ENCODE measurements around the gene C9orf153.

The C9orf153 gene

DNA sequence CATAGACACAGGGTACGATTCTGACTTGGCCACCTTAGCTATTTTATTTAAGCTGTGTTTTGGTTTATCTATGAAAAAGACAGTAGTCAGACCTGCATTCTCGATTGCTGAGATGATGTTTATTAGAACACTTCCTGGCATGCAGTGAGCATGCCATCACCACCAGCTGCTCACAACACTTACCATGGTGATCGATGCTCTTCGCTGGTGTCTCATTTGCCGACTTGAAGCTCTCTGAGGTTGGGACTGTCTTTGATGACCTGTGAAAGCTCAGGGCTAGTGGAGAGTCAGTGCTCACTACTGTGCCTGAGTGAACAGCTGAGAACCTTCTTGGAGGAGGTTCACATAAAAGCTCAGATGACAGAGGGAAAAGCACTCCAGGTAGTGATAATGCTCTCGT lies 4.4 kb upstream of the C9orf153 start:
- TF ChIP-seq, protein P1, sequence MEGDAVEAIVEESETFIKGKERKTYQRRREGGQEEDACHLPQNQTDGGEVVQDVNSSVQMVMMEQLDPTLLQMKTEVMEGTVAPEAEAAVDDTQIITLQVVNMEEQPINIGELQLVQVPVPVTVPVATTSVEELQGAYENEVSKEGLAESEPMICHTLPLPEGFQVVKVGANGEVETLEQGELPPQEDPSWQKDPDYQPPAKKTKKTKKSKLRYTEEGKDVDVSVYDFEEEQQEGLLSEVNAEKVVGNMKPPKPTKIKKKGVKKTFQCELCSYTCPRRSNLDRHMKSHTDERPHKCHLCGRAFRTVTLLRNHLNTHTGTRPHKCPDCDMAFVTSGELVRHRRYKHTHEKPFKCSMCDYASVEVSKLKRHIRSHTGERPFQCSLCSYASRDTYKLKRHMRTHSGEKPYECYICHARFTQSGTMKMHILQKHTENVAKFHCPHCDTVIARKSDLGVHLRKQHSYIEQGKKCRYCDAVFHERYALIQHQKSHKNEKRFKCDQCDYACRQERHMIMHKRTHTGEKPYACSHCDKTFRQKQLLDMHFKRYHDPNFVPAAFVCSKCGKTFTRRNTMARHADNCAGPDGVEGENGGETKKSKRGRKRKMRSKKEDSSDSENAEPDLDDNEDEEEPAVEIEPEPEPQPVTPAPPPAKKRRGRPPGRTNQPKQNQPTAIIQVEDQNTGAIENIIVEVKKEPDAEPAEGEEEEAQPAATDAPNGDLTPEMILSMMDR (IDR thresholded peaks at IDR 0.05; ENCODE audit: insufficient read depth, low read depth, low read length, missing control alignments), result no peak
- DNase-seq (ENCODE audit: low read depth), result no peak
- no peak overlapping the region for H3K4me3 ChIP-seq (ENCODE audit: low read length)

DNA sequence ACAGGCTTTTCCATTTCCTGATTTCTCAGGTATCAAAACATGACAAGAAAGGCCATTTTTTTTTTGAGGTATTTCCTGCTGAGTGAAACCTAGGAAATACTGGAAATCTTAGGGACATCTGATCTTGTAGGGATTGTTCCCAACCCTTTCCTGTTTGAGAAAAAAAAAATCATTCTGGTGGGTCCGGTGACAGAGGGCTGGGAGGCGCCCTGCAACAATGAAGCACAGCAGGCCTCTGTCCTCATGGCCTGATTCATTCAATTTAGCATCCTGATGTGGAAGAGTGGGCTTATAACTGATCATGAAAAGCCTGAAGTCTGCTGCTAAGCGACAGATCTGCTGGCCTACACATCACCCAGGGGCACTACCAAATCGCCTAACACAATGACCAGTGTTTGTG lies 3.0 kb upstream of the C9orf153 start:
- TF ChIP-seq, protein P1 (IDR thresholded peaks at IDR 0.05; ENCODE audit: insufficient read depth, low read depth, low read length, missing control alignments), result no peak
- no peak for DNase-seq (ENCODE audit: low read depth)
- no peak overlapping the region for H3K4me3 ChIP-seq (ENCODE audit: low read length)

DNA sequence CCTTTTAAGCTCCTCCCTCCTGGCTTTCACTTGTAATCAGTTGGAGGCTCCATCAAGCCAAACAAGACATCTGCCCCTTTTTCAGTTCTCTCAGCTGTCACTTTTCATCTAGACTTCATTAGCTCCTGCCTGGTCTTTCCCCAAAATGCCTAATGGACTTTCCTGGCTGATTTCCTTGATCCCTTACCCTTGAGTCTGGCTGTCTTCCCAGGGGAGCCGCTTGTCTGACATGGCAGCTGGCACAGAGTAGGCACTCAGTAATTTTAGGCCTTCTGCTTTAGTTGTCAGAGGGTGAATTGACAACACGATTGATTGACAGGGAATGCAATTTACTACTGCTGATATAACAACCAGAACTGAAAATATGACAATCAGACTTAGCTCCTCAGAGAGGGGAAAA lies 2.1 kb downstream of the C9orf153 start:
- DNase-seq (ENCODE audit: low read depth), result no peak
- no peak overlapping the region for H3K4me3 ChIP-seq (ENCODE audit: low read length)
- TF ChIP-seq, protein P1 (IDR thresholded peaks at IDR 0.05; ENCODE audit: insufficient read depth, low read depth, low read length, missing control alignments), result no peak

DNA sequence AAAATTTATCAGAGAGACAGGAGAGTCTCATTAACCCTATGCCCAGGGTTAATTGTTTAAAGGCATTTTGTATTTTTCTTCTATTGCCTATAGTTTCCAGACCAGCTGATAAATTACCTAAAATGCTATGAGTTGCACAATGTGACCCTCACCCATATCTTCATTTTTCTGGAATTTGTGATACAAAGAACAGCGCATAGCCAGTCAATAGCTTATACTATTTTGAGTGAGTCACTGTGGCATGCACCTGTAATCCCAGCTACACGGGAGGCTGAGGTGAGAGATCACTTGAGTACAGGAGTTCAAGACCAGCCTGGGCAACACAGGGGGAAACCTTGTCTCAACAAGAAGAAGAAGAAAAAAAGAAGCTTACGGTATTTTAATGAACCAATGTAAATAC lies 2.8 kb downstream of the C9orf153 start:
- H3K4me3 ChIP-seq (ENCODE audit: low read length), result no peak overlapping the region
- DNase-seq (ENCODE audit: low read depth), result no peak
- TF ChIP-seq, protein P1 (IDR thresholded peaks at IDR 0.05; ENCODE audit: insufficient read depth, low read depth, low read length, missing control alignments), result no peak

DNA sequence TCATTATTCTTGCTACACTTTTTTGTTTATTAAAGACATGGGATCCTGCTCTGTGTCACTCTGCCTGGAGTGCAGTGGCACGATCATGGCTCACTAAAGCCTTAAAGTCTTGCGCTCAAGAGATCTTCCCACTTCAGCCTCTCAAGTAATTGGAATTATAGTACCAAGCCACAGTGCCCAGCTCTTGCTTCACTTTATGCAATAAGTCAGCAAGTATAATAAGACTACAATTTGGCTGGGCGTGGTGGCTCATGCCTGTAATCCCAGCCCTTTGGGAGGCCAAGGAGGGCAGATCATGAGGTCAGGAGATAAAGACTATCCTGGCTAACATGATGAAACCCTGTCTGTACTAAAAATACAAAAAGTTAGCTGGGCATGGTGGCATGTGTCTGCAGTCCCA lies 5.9 kb downstream of the C9orf153 start:
- no peak overlapping the region for H3K4me3 ChIP-seq (ENCODE audit: low read length)
- DNase-seq (ENCODE audit: low read depth), result no peak
- TF ChIP-seq, protein P1 (IDR thresholded peaks at IDR 0.05; ENCODE audit: insufficient read depth, low read depth, low read length, missing control alignments), result no peak

DNA sequence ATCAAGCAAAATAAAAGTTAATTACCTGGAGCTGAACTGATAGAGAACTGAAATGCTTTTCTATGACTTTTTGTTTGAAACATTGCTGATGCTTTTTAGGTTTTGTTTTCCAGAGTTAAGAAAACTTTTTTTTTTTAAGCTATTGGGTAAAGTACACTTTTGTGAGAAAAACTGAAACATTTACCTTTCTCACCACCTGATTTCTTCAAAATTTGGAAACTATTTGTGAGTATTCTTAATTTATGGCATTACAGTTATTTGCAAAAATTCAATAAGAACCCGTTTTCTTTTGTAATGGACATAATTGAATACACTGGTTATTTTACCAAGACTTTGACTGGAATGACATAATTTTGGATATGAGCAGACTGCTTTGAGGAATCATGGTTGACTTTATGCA lies 6.6 kb downstream of the C9orf153 start:
- no peak overlapping the region for H3K4me3 ChIP-seq (ENCODE audit: low read length)
- no peak for DNase-seq (ENCODE audit: low read depth)
- TF ChIP-seq, protein P1 (IDR thresholded peaks at IDR 0.05; ENCODE audit: insufficient read depth, low read depth, low read length, missing control alignments), result no peak

DNA sequence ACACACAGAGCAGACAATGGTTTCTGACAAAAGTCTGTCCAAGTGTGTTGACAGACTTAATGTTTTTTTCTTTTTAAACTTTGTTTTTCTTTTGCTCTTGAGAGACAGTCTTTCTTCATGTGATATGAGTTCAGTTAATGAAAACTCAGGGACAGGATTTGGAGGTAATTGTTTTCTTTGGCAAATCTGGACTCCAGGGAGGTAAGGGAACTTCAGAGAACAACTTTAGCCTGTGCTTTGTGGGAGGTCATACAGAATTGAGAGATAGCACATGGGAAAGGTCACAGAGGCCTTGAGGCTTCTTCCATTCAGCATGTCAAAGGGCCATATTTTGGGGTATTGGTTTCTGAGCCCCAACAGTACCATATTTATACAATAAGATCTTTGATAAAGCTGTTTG lies 9.3 kb downstream of the C9orf153 start:
- DNase-seq (ENCODE audit: low read depth), result no peak
- H3K4me3 ChIP-seq (ENCODE audit: low read length), result no peak overlapping the region
- TF ChIP-seq, protein P1 (IDR thresholded peaks at IDR 0.05; ENCODE audit: insufficient read depth, low read depth, low read length, missing control alignments), result no peak

Measured in epithelial cell of esophagus (primary cell).